Measurements from ENCODE around the gene ZBTB32.

The ZBTB32 gene

DNA sequence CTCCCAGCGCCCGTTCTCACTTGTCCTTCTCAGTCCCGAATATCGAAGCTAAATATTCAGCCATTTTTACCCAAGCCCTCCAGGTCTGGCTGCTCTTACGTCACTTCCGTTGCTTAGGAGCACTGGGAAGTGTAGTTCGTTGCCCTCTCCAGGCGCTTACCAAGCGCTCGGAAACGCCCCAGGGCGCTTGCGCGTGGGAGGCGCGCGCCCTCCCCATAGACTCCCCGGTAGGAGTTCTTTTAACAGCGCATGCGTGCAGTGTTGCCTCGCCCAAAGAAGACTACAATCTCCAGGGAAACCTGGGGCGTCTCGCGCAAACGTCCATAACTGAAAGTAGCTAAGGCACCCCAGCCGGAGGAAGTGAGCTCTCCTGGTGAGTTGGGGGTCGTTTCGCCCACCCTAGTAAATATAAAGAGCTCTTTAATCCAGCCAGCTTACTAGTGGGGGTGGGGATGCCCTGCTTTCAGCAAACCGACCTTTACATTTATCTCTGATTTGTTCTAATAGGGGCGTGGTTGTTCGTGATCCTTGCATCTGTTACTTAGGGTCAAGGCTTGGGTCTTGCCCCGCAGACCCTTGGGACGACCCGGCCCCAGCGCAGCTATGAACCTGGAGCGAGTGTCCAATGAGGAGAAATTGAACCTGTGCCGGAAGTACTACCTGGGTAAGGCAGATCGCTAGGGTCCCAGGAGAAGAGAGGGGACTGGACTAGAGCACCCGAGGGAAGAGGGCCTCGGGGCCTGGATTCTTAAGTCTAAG lies 41.1 kb downstream of the ZBTB32 start, which contains the start of the genes PSENEN and U2AF1L4:
TSS of gene PSENEN (plus strand) at position 324 of the 759 bp plus-strand sequence. CDS start at position 604, 280 bp downstream.
TSS of gene U2AF1L4 (minus strand) at position 91 of the 759 bp plus-strand sequence. CDS start at position 64, 27 bp downstream.
- Histone ChIP-seq H3K27ac (ENCODE audit: low read depth, low read length) (peak within 1 kb of the TSS; percentile 86), H3F3A (ENCODE audit: control insufficient read depth, insufficient read depth) (no peaks in the 10 kb centered on the region), H3K27me3 (ENCODE audit: control insufficient read depth, low read length) (no peaks in the 10 kb centered on the region), H4K20me1 (ENCODE audit: control insufficient read depth, insufficient read depth, low read depth, low read length) (no peaks in the 10 kb centered on the region), H3K4me1 (ENCODE audit: control insufficient read depth, low read length) (peaks cover 51% of the 10 kb centered on the region), H3K4me2 (ENCODE audit: low read length) (peak within 1 kb of the TSS; percentile 86), H3K4me3 (ENCODE audit: low read length) (peak within 1 kb of the TSS; percentile 92), H3K9me2 (replicated peaks; ENCODE audit: control insufficient read depth, low read length) (no peaks in the 10 kb centered on the region), H3K79me2 (ENCODE audit: control insufficient read depth, low read length) (peaks cover 14% of the 10 kb centered on the region), H3K36me3 (ENCODE audit: control insufficient read depth, low read length) (peaks cover 8% of the 10 kb centered on the region; the same call in 1 of the 2 replicates), H3K9me3 (ENCODE audit: control insufficient read depth, insufficient read depth, low read length) (peaks cover 5% of the 10 kb centered on the region; the same call in 1 of the 2 replicates)
- TF ChIP-seq, protein P1, sequence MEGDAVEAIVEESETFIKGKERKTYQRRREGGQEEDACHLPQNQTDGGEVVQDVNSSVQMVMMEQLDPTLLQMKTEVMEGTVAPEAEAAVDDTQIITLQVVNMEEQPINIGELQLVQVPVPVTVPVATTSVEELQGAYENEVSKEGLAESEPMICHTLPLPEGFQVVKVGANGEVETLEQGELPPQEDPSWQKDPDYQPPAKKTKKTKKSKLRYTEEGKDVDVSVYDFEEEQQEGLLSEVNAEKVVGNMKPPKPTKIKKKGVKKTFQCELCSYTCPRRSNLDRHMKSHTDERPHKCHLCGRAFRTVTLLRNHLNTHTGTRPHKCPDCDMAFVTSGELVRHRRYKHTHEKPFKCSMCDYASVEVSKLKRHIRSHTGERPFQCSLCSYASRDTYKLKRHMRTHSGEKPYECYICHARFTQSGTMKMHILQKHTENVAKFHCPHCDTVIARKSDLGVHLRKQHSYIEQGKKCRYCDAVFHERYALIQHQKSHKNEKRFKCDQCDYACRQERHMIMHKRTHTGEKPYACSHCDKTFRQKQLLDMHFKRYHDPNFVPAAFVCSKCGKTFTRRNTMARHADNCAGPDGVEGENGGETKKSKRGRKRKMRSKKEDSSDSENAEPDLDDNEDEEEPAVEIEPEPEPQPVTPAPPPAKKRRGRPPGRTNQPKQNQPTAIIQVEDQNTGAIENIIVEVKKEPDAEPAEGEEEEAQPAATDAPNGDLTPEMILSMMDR (IDR thresholded peaks at IDR 0.05; ENCODE audit: low read depth, low read length, poor library complexity, severe bottlenecking): no peak
- TF ChIP-seq EZH2phosphoT487 (IDR thresholded peaks at IDR 0.05; ENCODE audit: borderline replicate concordance, low read length): no peak

- H3K9me2 ChIP-seq (replicated peaks; ENCODE audit: control insufficient read depth, low read length): no peaks in the 10 kb centered on the region
- peak overlapping the region; percentile 92 for H3K4me3 ChIP-seq (ENCODE audit: low read length)
- H4K20me1 ChIP-seq (ENCODE audit: control insufficient read depth, insufficient read depth, low read depth, low read length): no peaks in the 10 kb centered on the region
- no peaks in the 10 kb centered on the region for H3K27me3 ChIP-seq (ENCODE audit: control insufficient read depth, low read length)
- peak overlapping the region; percentile 86 for H3K4me2 ChIP-seq (ENCODE audit: low read length)
- H3K79me2 ChIP-seq (ENCODE audit: control insufficient read depth, low read length): peaks cover 14% of the 10 kb centered on the region
- peaks cover 5% of the 10 kb centered on the region; the same call in 1 of the 2 replicates for H3K9me3 ChIP-seq (ENCODE audit: control insufficient read depth, insufficient read depth, low read length)
- H3F3A ChIP-seq (ENCODE audit: control insufficient read depth, insufficient read depth): no peaks in the 10 kb centered on the region
- peaks cover 8% of the 10 kb centered on the region; the same call in 1 of the 2 replicates for H3K36me3 ChIP-seq (ENCODE audit: control insufficient read depth, low read length)
- H3K27ac ChIP-seq (ENCODE audit: low read depth, low read length): peak overlapping the region; percentile 32; the same call in 1 of the 2 replicates
- TF ChIP-seq, protein P1 (IDR thresholded peaks at IDR 0.05; ENCODE audit: low read depth, low read length, poor library complexity, severe bottlenecking): no peak
- TF ChIP-seq EZH2phosphoT487 (IDR thresholded peaks at IDR 0.05; ENCODE audit: borderline replicate concordance, low read length): no peak
- peaks cover 49% of the 10 kb centered on the region for H3K4me1 ChIP-seq (ENCODE audit: control insufficient read depth, low read length)
Measured at GRCh38 chr19:35746087-35746462, 41.7 kb downstream of the ZBTB32 start.

DNA sequence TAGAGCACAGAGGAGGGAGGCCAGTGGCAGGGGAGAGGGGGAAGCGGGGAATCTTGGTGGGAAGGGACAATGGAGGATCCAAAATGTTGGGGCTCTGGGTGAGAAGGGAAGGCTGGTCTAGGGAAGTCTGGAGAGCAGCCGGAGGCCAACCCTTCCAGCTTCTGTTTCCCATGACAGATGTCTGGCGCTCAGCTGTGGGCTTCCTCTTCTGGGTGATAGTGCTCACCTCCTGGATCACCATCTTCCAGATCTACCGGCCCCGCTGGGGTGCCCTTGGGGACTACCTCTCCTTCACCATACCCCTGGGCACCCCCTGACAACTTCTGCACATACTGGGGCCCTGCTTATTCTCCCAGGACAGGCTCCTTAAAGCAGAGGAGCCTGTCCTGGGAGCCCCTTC lies 42.2 kb downstream of the ZBTB32 start:
- H3K27ac ChIP-seq (ENCODE audit: low read depth, low read length): no peak overlapping the region
- H3K4me3 ChIP-seq (ENCODE audit: low read length): peak overlapping the region; percentile 92

More for the DNA sequence above, 42.2 kb downstream of the ZBTB32 start:
- Histone ChIP-seq H3F3A (ENCODE audit: control insufficient read depth, insufficient read depth) (no peaks in the 10 kb centered on the region), H3K4me2 (ENCODE audit: low read length) (peak overlapping the region; percentile 86), H3K27me3 (ENCODE audit: control insufficient read depth, low read length) (no peaks in the 10 kb centered on the region), H3K9me3 (ENCODE audit: control insufficient read depth, insufficient read depth, low read length) (peaks cover 5% of the 10 kb centered on the region; the same call in 1 of the 2 replicates), H3K36me3 (ENCODE audit: control insufficient read depth, low read length) (peaks cover 8% of the 10 kb centered on the region; the same call in 1 of the 2 replicates), H3K9me2 (replicated peaks; ENCODE audit: control insufficient read depth, low read length) (no peaks in the 10 kb centered on the region), H3K4me1 (ENCODE audit: control insufficient read depth, low read length) (peaks cover 46% of the 10 kb centered on the region), H3K79me2 (ENCODE audit: control insufficient read depth, low read length) (peaks cover 14% of the 10 kb centered on the region), H4K20me1 (ENCODE audit: control insufficient read depth, insufficient read depth, low read depth, low read length) (no peaks in the 10 kb centered on the region)
- no peak for TF ChIP-seq EZH2phosphoT487 (IDR thresholded peaks at IDR 0.05; ENCODE audit: borderline replicate concordance, low read length)
- TF ChIP-seq, protein P1 (IDR thresholded peaks at IDR 0.05; ENCODE audit: low read depth, low read length, poor library complexity, severe bottlenecking): no peak
